ENCODE results near the gene IL12RB2. TPM values are rescaled to one million over a fixed set of nuclear protein-coding genes. Genes with fewer than 3 reads are reported as not detected.

The IL12RB2 gene
- polyA plus RNA-seq, 3 donors = not detected

- Histone ChIP-seq H3K4me2 (replicated peaks; ENCODE audit: extremely low read depth, low read length, poor library complexity, severe bottlenecking) (peak overlapping the region; percentile 24), H3K9ac (ENCODE audit: insufficient read depth, low read length, poor library complexity, severe bottlenecking) (no peak overlapping the region), H3K27ac (ENCODE audit: low read depth in 1 of 2, low read length in 2 of 2) (no peak overlapping the region), H3K4me3 (replicated peaks in 1 of 3; ENCODE audit: low read depth in 2 of 3, low read length in 3 of 3) (no peak overlapping the region), H4K20me1 (ENCODE audit: insufficient read depth, low read length) (peaks cover 8% of the 10 kb centered on the region), H3K79me2 (ENCODE audit: insufficient read depth, low read length) (peaks cover 14% of the 10 kb centered on the region), H3K9me3 (replicated peaks in 1 of 2; ENCODE audit: control insufficient read depth in 1 of 2, insufficient read depth in 1 of 2, low read length in 2 of 2) (no peaks in the 10 kb centered on the region), H3K4me1 (ENCODE audit: control insufficient read depth in 1 of 2, insufficient read depth in 2 of 2, low read length in 2 of 2) (peaks cover 19 to 36% of the 10 kb centered on the region in 2 donors), H2AFZ (ENCODE audit: insufficient read depth, low read depth, low read length, poor library complexity, severe bottlenecking) (no peak overlapping the region), H3K27me3 (ENCODE audit: control insufficient read depth in 2 of 2, insufficient read depth in 2 of 2, low read length in 2 of 2) (no peaks in the 10 kb centered on the region), H3K36me3 (replicated peaks in 1 of 2; ENCODE audit: control insufficient read depth in 1 of 2, insufficient read depth in 2 of 2, low read length in 2 of 2) (no peaks in the 10 kb centered on the region)
- peak; percentile 3 to 27 (median 5) for DNase-seq
- TF ChIP-seq CTCF (IDR thresholded peaks at IDR 0.05) = no peak
- WGBS (ENCODE audit: insufficient coverage) = no CpG with 5 or more reads among the region's 2 CpGs
- intact Hi-C loops (cut with micrococcal nuclease) = loop anchor here (10.0 kb wide), 2 partner anchors 251 to 509 kb away; partner anchors contain the start of genes DNAI4 (in 1 of the 2), GADD45A (in 1 of the 2) and MIER1 (in 1 of the 2)
- Mint-ChIP-seq H3K4me3 (no peak overlapping the region), H3K9me3 (no peaks in the 10 kb centered on the region), H3K4me1 (peaks cover 43% of the 10 kb centered on the region), H3K27ac (peak overlapping the region in 5 of 7 donors; percentile 33 to 84 (median 74)), H3K36me3 (no peaks in the 10 kb centered on the region), H3K27me3 (ENCODE audit: low read depth in 3 of 3) (no peaks in the 10 kb centered on the region)
Observed at GRCh38 chr1:67433837-67434236, 126.2 kb downstream of the IL12RB2 start.

- Histone ChIP-seq H3K9me3 (replicated peaks in 1 of 2; ENCODE audit: control insufficient read depth in 1 of 2, insufficient read depth in 1 of 2, low read length in 2 of 2) (no peaks in the 10 kb centered on the region), H3K4me3 (replicated peaks in 1 of 3; ENCODE audit: low read depth in 2 of 3, low read length in 3 of 3) (no peak overlapping the region), H2AFZ (ENCODE audit: insufficient read depth, low read depth, low read length, poor library complexity, severe bottlenecking) (no peak overlapping the region), H3K4me1 (ENCODE audit: control insufficient read depth in 1 of 2, insufficient read depth in 2 of 2, low read length in 2 of 2) (peaks cover 18 to 30% of the 10 kb centered on the region in 2 donors), H3K27ac (ENCODE audit: low read depth in 1 of 2, low read length in 2 of 2) (no peak overlapping the region), H3K36me3 (replicated peaks in 1 of 2; ENCODE audit: control insufficient read depth in 1 of 2, insufficient read depth in 2 of 2, low read length in 2 of 2) (no peaks in the 10 kb centered on the region), H3K79me2 (ENCODE audit: insufficient read depth, low read length) (peaks cover 8% of the 10 kb centered on the region), H3K27me3 (ENCODE audit: control insufficient read depth in 2 of 2, insufficient read depth in 2 of 2, low read length in 2 of 2) (no peaks in the 10 kb centered on the region), H3K9ac (ENCODE audit: insufficient read depth, low read length, poor library complexity, severe bottlenecking) (no peak overlapping the region), H4K20me1 (ENCODE audit: insufficient read depth, low read length) (peaks cover 2% of the 10 kb centered on the region), H3K4me2 (replicated peaks; ENCODE audit: extremely low read depth, low read length, poor library complexity, severe bottlenecking) (no peak overlapping the region)
- Mint-ChIP-seq H3K27me3 (ENCODE audit: low read depth in 3 of 3) (no peaks in the 10 kb centered on the region), H3K9me3 (no peaks in the 10 kb centered on the region), H3K4me1 (peaks cover 40% of the 10 kb centered on the region), H3K4me3 (no peak overlapping the region), H3K36me3 (no peaks in the 10 kb centered on the region), H3K27ac (no peak overlapping the region)
- no peak for DNase-seq
- no peak for TF ChIP-seq CTCF (IDR thresholded peaks at IDR 0.05)
- intact Hi-C loops (cut with micrococcal nuclease) = loop anchor here (10.0 kb wide), 2 partner anchors 250 to 510 kb away; partner anchors contain the start of genes DNAI4 (in 1 of the 2), GADD45A (in 1 of the 2) and MIER1 (in 1 of the 2)
- no CpG with 5 or more reads among the region's 2 CpGs for WGBS (ENCODE audit: insufficient coverage)
Observed at GRCh38 chr1:67434491-67434890, 126.8 kb downstream of the IL12RB2 start.
